ENCODE results near the gene APCDD1L. TPM values are rescaled to one million over a fixed set of nuclear protein-coding genes. Genes with fewer than 3 reads are reported as not detected.

APCDD1L gene
- total RNA-seq, 4 donors from 2014 or later, result 0.33 to 1.7 (median 1.1) TPM

- H3K36me3 ChIP-seq, result peaks cover 0 to 12% (median 6%) of the 10 kb centered on the region in 4 donors
- intact Hi-C loops (cut with DNase I), result no loop called here
Observed at GRCh38 chr20:58434326-58434725, 80.9 kb downstream of the APCDD1L start.

GRCh38 chr20:58433759-58434158, 81.4 kb downstream of the APCDD1L start:
- Histone ChIP-seq H3K27me3 (no peaks in the 10 kb centered on the region), H3K9me3 (no peaks in the 10 kb centered on the region), H3K36me3 (peaks cover 0 to 10% (median 5%) of the 10 kb centered on the region in 4 donors), H3K4me3 (no peak overlapping the region), H3K4me1 (peaks cover 28 to 41% (median 38%) of the 10 kb centered on the region in 4 donors), H3K27ac (replicated peaks in 1 of 4) (no peak overlapping the region)
- intact Hi-C loops (cut with DNase I), result no loop called here
- TF ChIP-seq POLR2AphosphoS5 (IDR thresholded peaks at IDR 0.05) (no peak), CTCF (IDR thresholded peaks at IDR 0.05) (no peak)
- DNase-seq (ENCODE audit: extremely low spot score), result no peak
- 71% methylated on average over 1 of the region's 1 CpG for WGBS

More at GRCh38 chr20:58434326-58434725, 80.9 kb downstream of the APCDD1L start:
- no peak for DNase-seq (ENCODE audit: extremely low spot score)
- Histone ChIP-seq H3K9me3 (no peaks in the 10 kb centered on the region), H3K27ac (replicated peaks in 1 of 4) (no peak overlapping the region), H3K4me3 (no peak overlapping the region), H3K4me1 (peaks cover 32 to 45% (median 42%) of the 10 kb centered on the region in 4 donors), H3K27me3 (no peaks in the 10 kb centered on the region)
- 95% methylated on average over 5 of the region's 5 CpGs for WGBS
- TF ChIP-seq POLR2AphosphoS5 (IDR thresholded peaks at IDR 0.05) (no peak), EP300 (IDR thresholded peaks at IDR 0.05) (no peak), POLR2A (IDR thresholded peaks at IDR 0.05; ENCODE audit: low read depth) (no peak), CTCF (IDR thresholded peaks at IDR 0.05) (no peak)

- Histone ChIP-seq H3K36me3 (peaks cover 0 to 7% (median 3%) of the 10 kb centered on the region in 4 donors), H3K4me3 (no peak overlapping the region), H3K27ac (replicated peaks in 1 of 4) (peak overlapping the region; percentile 33 to 60 (median 52)), H3K27me3 (no peaks in the 10 kb centered on the region), H3K9me3 (no peaks in the 10 kb centered on the region), H3K4me1 (peaks cover 28 to 41% (median 38%) of the 10 kb centered on the region in 4 donors)
- WGBS, result 64% methylated on average over 1 of the region's 2 CpGs
- intact Hi-C loops (cut with DNase I), result no loop called here
- no peak for DNase-seq (ENCODE audit: extremely low spot score)
- TF ChIP-seq POLR2AphosphoS5 (IDR thresholded peaks at IDR 0.05) (no peak), CTCF (IDR thresholded peaks at IDR 0.05) (no peak), EP300 (IDR thresholded peaks at IDR 0.05) (no peak), POLR2A (IDR thresholded peaks at IDR 0.05; ENCODE audit: low read depth) (no peak)
Observed at GRCh38 chr20:58433029-58433647, 82.1 kb downstream of the APCDD1L start.

- Histone ChIP-seq H3K4me1 (peaks cover 28 to 41% (median 38%) of the 10 kb centered on the region in 4 donors), H3K27me3 (no peaks in the 10 kb centered on the region), H3K4me3 (no peak overlapping the region), H3K27ac (replicated peaks in 1 of 4) (peak overlapping the region; percentile 33 to 60 (median 52)), H3K9me3 (no peaks in the 10 kb centered on the region), H3K36me3 (peaks cover 0 to 6% (median 1%) of the 10 kb centered on the region in 4 donors)
- intact Hi-C loops (cut with DNase I), result no loop called here
- TF ChIP-seq CTCF (IDR thresholded peaks at IDR 0.05), result no peak
- TF ChIP-seq EP300 (IDR thresholded peaks at IDR 0.05), result no peak
- no peak for TF ChIP-seq POLR2A (IDR thresholded peaks at IDR 0.05; ENCODE audit: low read depth)
- peak; percentile 29 to 40 for TF ChIP-seq POLR2AphosphoS5 (IDR thresholded peaks at IDR 0.05)
- 22% methylated on average over 3 of the region's 3 CpGs for WGBS
- DNase-seq (ENCODE audit: extremely low spot score), result no peak
Observed at GRCh38 chr20:58432186-58432954, 82.8 kb downstream of the APCDD1L start.
